NCI-H2196 (cell line): Measurements from ENCODE around the gene TNFAIP8L3.
"Not testable (repeated sequence)": the region's sequence is repeated elsewhere in the genome, so short reads cannot be mapped to it uniquely, and the experiment has no call there.

Experiments
- DNase-seq: peaks from one replicate; lab custom pipeline; 2025; ENCODE audit not compliant: unreplicated experiment; lab: John Stamatoyannopoulos, UW

Gene TNFAIP8L3

GRCh38 chr15:51094606-51095569 is at the start of gene TNFAIP8L3:
Gene TNFAIP8L3, minus strand, starts transcription at chr15:51094906. Its CDS starts 311 bp downstream, at chr15:51094595.
- DNase-seq, result no peak

GRCh38 chr15:51144021-51144532 is 49.4 kb upstream of the TNFAIP8L3 start:
- DNase-seq, result no peak

- DNase-seq, result not testable (repeated sequence)
These were observed 45.6 kb upstream of the TNFAIP8L3 start for GRCh38 chr15:51140347-51140746.

GRCh38 chr15:51139091-51139490 is 44.4 kb upstream of the TNFAIP8L3 start:
- no peak for DNase-seq

- no peak for DNase-seq
These were observed 43.2 kb upstream of the TNFAIP8L3 start for GRCh38 chr15:51137880-51138430.

- DNase-seq, result no peak
These were observed 42.3 kb upstream of the TNFAIP8L3 start for GRCh38 chr15:51137024-51137423.

GRCh38 chr15:51135276-51135675 is 40.6 kb upstream of the TNFAIP8L3 start:
- DNase-seq, result no peak

- DNase-seq, result no peak
These were observed 39.9 kb upstream of the TNFAIP8L3 start for GRCh38 chr15:51134416-51135199.

- DNase-seq, result no peak
These were observed 38.5 kb upstream of the TNFAIP8L3 start for GRCh38 chr15:51133140-51133765.

- DNase-seq, result no peak
These were observed 37.9 kb upstream of the TNFAIP8L3 start for GRCh38 chr15:51132384-51133139.

- no peak for DNase-seq
These were observed 37.0 kb upstream of the TNFAIP8L3 start for GRCh38 chr15:51131596-51132290.

- no peak for DNase-seq
These were observed 35.6 kb upstream of the TNFAIP8L3 start for GRCh38 chr15:51130344-51130743.

- DNase-seq, result no peak
These were observed 35.0 kb upstream of the TNFAIP8L3 start for GRCh38 chr15:51129535-51130188.

- DNase-seq, result no peak
These were observed 34.0 kb upstream of the TNFAIP8L3 start for GRCh38 chr15:51128701-51129100.

- no peak for DNase-seq
These were observed 32.1 kb upstream of the TNFAIP8L3 start for GRCh38 chr15:51126842-51127241.

- not testable (repeated sequence) for DNase-seq
These were observed 28.3 kb upstream of the TNFAIP8L3 start for GRCh38 chr15:51123002-51123401.

- no peak for DNase-seq
These were observed 27.0 kb upstream of the TNFAIP8L3 start for GRCh38 chr15:51121631-51122225.

- no peak for DNase-seq
These were observed 26.4 kb upstream of the TNFAIP8L3 start for GRCh38 chr15:51121118-51121517.

- no peak for DNase-seq
These were observed 24.4 kb upstream of the TNFAIP8L3 start for GRCh38 chr15:51119120-51119519.
